Panc1 (cell line): Measurements from ENCODE around the gene EEA1. TPM values are rescaled to one million over a fixed set of nuclear protein-coding genes. Genes with fewer than 3 reads are reported as not detected.

Experiments
- ATAC-seq: fragments of 200-7000 bp; cut with Tn5 transposase; 2 replicates; pipeline ENCODE4 v1.9.1; 2020; ENCODE audit warnings: mild to moderate bottlenecking, moderate library complexity
- BruUV-seq: library from RNA; stranded (reverse); fragments of 400-500 nt; replicated peaks from 2 replicates; lab custom pipeline; 2021; lab: Mats Ljungman, UMichigan
- CTCF ChIA-PET: fragments of 300-600 bp; sonication (Branson Sonifier 250); formaldehyde crosslinking; loops from one replicate; lab custom pipeline; 2022; ENCODE audit warnings: antibody characterized with exemption; lab: Charles Lee
- POLR2A ChIA-PET: fragments of 300-600 bp; sonication (Branson Sonifier 250); formaldehyde crosslinking; loops from one replicate; lab custom pipeline; 2022; ENCODE audit warnings: antibody characterized with exemption; lab: Charles Lee
- DNase-seq: peaks from one replicate; pipeline ENCODE4 v3.0.0-alpha.2; 2010; ENCODE audit warnings: low read depth, low spot score
- H3K27ac ChIP-seq: 2 replicates; pipeline ENCODE4 v1.5.1; 2011; ENCODE audit warnings: mild to moderate bottlenecking, low read length, inconsistent platforms
- H3K27me3 ChIP-seq: fragments of 200-500 bp; sonication (Bioruptor generic); 2 replicates; pipeline ENCODE4 v1.6.0; 2014; ENCODE audit warnings: low read length, inconsistent platforms; ENCODE audit not compliant: control insufficient read depth, insufficient read depth
- H3K36me3 ChIP-seq: fragments of 200-500 bp; sonication (Bioruptor generic); 2 replicates; pipeline ENCODE4 v1.5.1; 2014; ENCODE audit warnings: inconsistent platforms, mild to moderate bottlenecking, low read length, moderate library complexity; ENCODE audit not compliant: control insufficient read depth, insufficient read depth
- H3K4me1 ChIP-seq: 2 replicates; pipeline ENCODE4 v1.5.1; 2011; ENCODE audit warnings: inconsistent platforms, mild to moderate bottlenecking, low read length, moderate library complexity; ENCODE audit not compliant: control insufficient read depth, insufficient read depth
- H3K4me3 ChIP-seq, 2 experiments: 2 replicates each; pipeline ENCODE4 v1.5.1; 2011 to 2012; ENCODE audit warnings: low read depth in 2 of 2, low read length in 2 of 2, mild to moderate bottlenecking in 2 of 2, inconsistent platforms in 1 of 2, moderate library complexity in 1 of 2
- H3K9me3 ChIP-seq: fragments of 200-500 bp; sonication (Bioruptor generic); 2 replicates; pipeline ENCODE4 v1.5.1; 2014; ENCODE audit warnings: low read depth, mild to moderate bottlenecking, inconsistent platforms, low read length, moderate library complexity; ENCODE audit not compliant: control insufficient read depth, insufficient read depth
- POLR2AphosphoS5 ChIP-seq: IDR thresholded peaks from 2 replicates; pipeline ENCODE4 v1.6.1; 2012; ENCODE audit warnings: mild to moderate bottlenecking, low read depth, low read length, moderate library complexity
- SIN3A ChIP-seq: IDR thresholded peaks from 2 replicates; pipeline ENCODE4 v1.6.1; 2012; ENCODE audit warnings: low read depth, mild to moderate bottlenecking, low read length, moderate library complexity, borderline replicate concordance; ENCODE audit not compliant: insufficient read depth
- TCF7L2 ChIP-seq: IDR thresholded peaks from 2 replicates; pipeline ENCODE4 v1.6.1; 2011; ENCODE audit warnings: mild to moderate bottlenecking, low read depth, low read length, inconsistent platforms
- in situ Hi-C: cut with HindIII; loops from 2 replicates; pipeline ENCODE4 v1.10.0; 2016; ENCODE audit warnings: low sequenced_read_pairs, low pct_unique_long_range_greater_than_20kb
- intact Hi-C: fragments of 100-400 bp; cut with micrococcal nuclease; formaldehyde crosslinking; loops from one replicate; pipeline ENCODE4 v1.10.0; 2022; ENCODE audit not compliant: unreplicated experiment
- total RNA-seq: library from RNA; stranded (reverse); gene quantifications from one replicate; pipeline ENCODE4 v1.2.1, GENCODE V29; 2021; ENCODE audit not compliant: unreplicated experiment
- TF ChIP-seq, protein P1 (sequence below): fragments of 450-650 bp; IDR thresholded peaks from 2 replicates; pipeline ENCODE4 v1.5.1; 2017; ENCODE audit warnings: mild to moderate bottlenecking
- TF ChIP-seq, protein P2 (sequence below), 2 experiments: IDR thresholded peaks; 2 replicates each; pipeline ENCODE4 v1.6.1; 2011 to 2012; ENCODE audit warnings: low read depth in 2 of 2, control low read depth in 1 of 2, low read length in 1 of 2, mild to moderate bottlenecking in 1 of 2, moderate library complexity in 1 of 2; ENCODE audit not compliant: insufficient read depth in 1 of 2

The EEA1 gene
- total RNA-seq, 1 experiment from 2014 or later, result 15.1 TPM

DNA sequence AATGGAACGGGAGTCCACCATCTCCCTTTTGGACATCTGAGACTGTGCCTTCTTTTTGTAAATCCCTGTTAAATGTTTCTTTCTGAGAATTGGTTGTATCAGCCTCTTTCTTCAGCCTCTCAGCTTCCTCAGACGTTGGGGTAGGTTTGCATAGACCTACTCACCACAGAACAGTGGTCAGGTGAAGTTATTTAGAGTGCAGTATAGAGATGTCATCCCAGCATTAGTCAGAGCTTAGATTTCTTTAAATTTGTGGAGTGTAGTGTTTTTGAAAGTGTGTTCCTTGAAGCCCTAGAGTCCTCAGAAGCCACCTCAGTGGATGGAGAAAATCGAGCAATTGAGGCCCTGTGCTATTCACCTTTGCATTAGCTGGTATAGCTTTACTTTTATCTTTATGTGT, 8.9 kb upstream of the EEA1 start:
- no peak for TF ChIP-seq SIN3A
- TF ChIP-seq POLR2AphosphoS5, result no peak
- TF ChIP-seq, protein P1, sequence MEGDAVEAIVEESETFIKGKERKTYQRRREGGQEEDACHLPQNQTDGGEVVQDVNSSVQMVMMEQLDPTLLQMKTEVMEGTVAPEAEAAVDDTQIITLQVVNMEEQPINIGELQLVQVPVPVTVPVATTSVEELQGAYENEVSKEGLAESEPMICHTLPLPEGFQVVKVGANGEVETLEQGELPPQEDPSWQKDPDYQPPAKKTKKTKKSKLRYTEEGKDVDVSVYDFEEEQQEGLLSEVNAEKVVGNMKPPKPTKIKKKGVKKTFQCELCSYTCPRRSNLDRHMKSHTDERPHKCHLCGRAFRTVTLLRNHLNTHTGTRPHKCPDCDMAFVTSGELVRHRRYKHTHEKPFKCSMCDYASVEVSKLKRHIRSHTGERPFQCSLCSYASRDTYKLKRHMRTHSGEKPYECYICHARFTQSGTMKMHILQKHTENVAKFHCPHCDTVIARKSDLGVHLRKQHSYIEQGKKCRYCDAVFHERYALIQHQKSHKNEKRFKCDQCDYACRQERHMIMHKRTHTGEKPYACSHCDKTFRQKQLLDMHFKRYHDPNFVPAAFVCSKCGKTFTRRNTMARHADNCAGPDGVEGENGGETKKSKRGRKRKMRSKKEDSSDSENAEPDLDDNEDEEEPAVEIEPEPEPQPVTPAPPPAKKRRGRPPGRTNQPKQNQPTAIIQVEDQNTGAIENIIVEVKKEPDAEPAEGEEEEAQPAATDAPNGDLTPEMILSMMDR, result no peak
- TF ChIP-seq TCF7L2, result no peak
- TF ChIP-seq, protein P2, sequence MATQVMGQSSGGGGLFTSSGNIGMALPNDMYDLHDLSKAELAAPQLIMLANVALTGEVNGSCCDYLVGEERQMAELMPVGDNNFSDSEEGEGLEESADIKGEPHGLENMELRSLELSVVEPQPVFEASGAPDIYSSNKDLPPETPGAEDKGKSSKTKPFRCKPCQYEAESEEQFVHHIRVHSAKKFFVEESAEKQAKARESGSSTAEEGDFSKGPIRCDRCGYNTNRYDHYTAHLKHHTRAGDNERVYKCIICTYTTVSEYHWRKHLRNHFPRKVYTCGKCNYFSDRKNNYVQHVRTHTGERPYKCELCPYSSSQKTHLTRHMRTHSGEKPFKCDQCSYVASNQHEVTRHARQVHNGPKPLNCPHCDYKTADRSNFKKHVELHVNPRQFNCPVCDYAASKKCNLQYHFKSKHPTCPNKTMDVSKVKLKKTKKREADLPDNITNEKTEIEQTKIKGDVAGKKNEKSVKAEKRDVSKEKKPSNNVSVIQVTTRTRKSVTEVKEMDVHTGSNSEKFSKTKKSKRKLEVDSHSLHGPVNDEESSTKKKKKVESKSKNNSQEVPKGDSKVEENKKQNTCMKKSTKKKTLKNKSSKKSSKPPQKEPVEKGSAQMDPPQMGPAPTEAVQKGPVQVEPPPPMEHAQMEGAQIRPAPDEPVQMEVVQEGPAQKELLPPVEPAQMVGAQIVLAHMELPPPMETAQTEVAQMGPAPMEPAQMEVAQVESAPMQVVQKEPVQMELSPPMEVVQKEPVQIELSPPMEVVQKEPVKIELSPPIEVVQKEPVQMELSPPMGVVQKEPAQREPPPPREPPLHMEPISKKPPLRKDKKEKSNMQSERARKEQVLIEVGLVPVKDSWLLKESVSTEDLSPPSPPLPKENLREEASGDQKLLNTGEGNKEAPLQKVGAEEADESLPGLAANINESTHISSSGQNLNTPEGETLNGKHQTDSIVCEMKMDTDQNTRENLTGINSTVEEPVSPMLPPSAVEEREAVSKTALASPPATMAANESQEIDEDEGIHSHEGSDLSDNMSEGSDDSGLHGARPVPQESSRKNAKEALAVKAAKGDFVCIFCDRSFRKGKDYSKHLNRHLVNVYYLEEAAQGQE (IDR thresholded peaks at IDR 0.05; ENCODE audit: insufficient read depth in 1 of 2, low read depth in 2 of 2, low read length in 1 of 2), result no peak
- ChIA-PET CTCF (no interaction called here), POLR2A (no interaction called here)
- no peaks in the 10 kb centered on the region for H3K36me3 ChIP-seq
- no peaks in the 10 kb centered on the region for H3K9me3 ChIP-seq
- H3K27me3 ChIP-seq, result no peaks in the 10 kb centered on the region
- no peak for ATAC-seq
- no peak overlapping the region for H3K27ac ChIP-seq
- BruUV-seq, result no TSS peak
- no peaks in the 10 kb centered on the region for H3K4me1 ChIP-seq
- in situ Hi-C loops (no loop called here), intact Hi-C loops (no loop called here)
- no peak for DNase-seq
- H3K4me3 ChIP-seq, result no peak overlapping the region

DNA sequence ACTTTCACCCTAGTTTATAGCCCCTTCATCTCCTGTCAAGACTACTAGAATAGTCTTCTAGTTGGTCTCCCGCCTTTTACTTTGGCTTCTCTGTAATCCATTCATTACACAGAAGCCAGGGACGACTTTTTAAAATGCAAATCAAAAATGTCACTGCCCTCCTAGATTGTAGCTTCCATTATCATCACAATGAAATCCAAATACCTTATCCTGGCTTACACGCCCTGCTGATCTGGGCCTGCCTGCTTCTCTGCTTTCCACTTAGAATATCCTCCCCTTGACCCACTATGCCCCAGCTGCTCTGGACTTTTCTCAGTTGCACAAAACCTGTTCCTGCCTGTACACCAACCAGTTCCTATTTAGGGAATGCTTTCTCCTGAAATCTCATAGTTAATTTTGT, 4.5 kb upstream of the EEA1 start:
- no peaks in the 10 kb centered on the region for H3K36me3 ChIP-seq
- no peak for TF ChIP-seq SIN3A
- no peak for TF ChIP-seq TCF7L2
- no peak for TF ChIP-seq POLR2AphosphoS5
- TF ChIP-seq, protein P2 (IDR thresholded peaks at IDR 0.05; ENCODE audit: insufficient read depth in 1 of 2, low read depth in 2 of 2, low read length in 1 of 2), result no peak
- TF ChIP-seq, protein P1, result no peak
- intact Hi-C loops, result no loop called here
- no peaks in the 10 kb centered on the region for H3K9me3 ChIP-seq
- H3K27me3 ChIP-seq, result no peaks in the 10 kb centered on the region
- ChIA-PET POLR2A (no interaction called here), CTCF (no interaction called here)
- ATAC-seq (no peak), DNase-seq (no peak)
- H3K4me1 ChIP-seq, result peaks cover 5% of the 10 kb centered on the region
- in situ Hi-C loops, result no loop called here
- H3K27ac ChIP-seq, result no peak overlapping the region
- no TSS peak for BruUV-seq
- H3K4me3 ChIP-seq, result no peak overlapping the region
